22Rv1 (cell line): ENCODE measurements around the gene RAP1B.

Experiments used
- ZFX ChIP-seq: fragments of 450-650 bp; IDR thresholded peaks from 2 replicates; pipeline ENCODE4 v1.6.1; 2017; ENCODE audit warnings: antibody characterized with exemption, borderline replicate concordance
- TF ChIP-seq, protein P1 (sequence below): fragments of 450-650 bp; IDR thresholded peaks from 2 replicates; pipeline ENCODE4 v1.5.1; 2017; ENCODE audit warnings: mild to moderate bottlenecking

DNA sequence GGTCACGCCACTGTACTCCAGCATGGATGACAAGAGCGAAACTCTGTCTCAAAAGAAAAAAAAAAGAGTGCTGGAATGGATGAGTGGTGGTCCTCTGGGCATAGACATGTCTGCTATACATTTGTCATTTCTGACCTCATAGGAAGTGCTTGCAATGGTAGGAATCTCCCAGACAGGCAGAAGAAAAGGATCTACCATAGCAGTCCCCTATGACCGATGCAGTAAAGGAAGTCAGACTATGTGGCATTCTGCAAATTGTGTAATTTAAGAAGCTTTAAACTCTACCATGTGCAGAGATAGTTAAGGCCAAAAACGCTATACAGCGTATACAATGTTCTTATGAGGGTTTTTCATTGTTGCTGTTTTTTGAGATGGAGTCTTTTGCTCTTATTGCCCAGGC, 24.7 kb upstream of the RAP1B start:
- TF ChIP-seq, protein P1, sequence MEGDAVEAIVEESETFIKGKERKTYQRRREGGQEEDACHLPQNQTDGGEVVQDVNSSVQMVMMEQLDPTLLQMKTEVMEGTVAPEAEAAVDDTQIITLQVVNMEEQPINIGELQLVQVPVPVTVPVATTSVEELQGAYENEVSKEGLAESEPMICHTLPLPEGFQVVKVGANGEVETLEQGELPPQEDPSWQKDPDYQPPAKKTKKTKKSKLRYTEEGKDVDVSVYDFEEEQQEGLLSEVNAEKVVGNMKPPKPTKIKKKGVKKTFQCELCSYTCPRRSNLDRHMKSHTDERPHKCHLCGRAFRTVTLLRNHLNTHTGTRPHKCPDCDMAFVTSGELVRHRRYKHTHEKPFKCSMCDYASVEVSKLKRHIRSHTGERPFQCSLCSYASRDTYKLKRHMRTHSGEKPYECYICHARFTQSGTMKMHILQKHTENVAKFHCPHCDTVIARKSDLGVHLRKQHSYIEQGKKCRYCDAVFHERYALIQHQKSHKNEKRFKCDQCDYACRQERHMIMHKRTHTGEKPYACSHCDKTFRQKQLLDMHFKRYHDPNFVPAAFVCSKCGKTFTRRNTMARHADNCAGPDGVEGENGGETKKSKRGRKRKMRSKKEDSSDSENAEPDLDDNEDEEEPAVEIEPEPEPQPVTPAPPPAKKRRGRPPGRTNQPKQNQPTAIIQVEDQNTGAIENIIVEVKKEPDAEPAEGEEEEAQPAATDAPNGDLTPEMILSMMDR, result no peak
- TF ChIP-seq ZFX, result no peak
